Measurements from ENCODE around the gene EOLA2.
"Not testable (repeated sequence)": the region's sequence is repeated elsewhere in the genome, so short reads cannot be mapped to it uniquely, and the experiment has no call there.

DNA sequence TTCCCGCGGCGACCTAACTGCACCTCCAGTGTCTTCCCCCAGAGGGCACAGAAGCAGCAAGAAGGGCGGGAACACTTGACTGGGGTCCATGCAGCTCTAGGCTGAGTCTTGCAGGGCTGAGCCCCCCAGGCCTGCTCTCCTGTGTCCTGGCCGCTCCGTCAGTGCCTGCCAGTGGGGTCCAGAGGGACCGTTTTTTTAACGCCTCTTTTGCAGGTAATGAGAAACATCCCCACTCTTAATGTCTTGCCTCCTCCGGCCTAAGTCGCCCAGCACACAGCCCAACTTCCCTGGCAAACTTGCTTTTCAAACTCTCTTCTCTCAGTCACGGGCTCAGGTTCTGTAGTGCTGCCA lies 2.4 kb upstream of the EOLA2 start:
- not testable (repeated sequence) for TF ChIP-seq POLR2AphosphoS5 (IDR thresholded peaks at IDR 0.05; ENCODE audit: low read depth, low read length); EZH2 (IDR thresholded peaks at IDR 0.05; ENCODE audit: low read depth, low read length, severe bottlenecking); USF2 (IDR thresholded peaks at IDR 0.05; ENCODE audit: low read length); RXRA (IDR thresholded peaks at IDR 0.05; ENCODE audit: insufficient read depth, low read depth, low read length); SP2 (IDR thresholded peaks at IDR 0.05; ENCODE audit: low read length); POLR2A (IDR thresholded peaks at IDR 0.05; ENCODE audit: control extremely low read depth in 1 of 2, low read depth in 2 of 2, low read length in 2 of 2)
- peak; percentile 22 to 55 (median 44); a peak in 3 of 4 replicates for TF ChIP-seq CTCF (IDR thresholded peaks at IDR 0.05; ENCODE audit: control extremely low read depth in 1 of 3, insufficient read depth in 1 of 3, low read depth in 1 of 3, low read length in 3 of 3)
